ENCODE results near the gene ALDH3B2. TPM values are rescaled to one million over a fixed set of nuclear protein-coding genes. Genes with fewer than 3 reads are reported as not detected.

ALDH3B2 gene
- total RNA-seq, 1 experiment from 2014 or later: not detected

DNA sequence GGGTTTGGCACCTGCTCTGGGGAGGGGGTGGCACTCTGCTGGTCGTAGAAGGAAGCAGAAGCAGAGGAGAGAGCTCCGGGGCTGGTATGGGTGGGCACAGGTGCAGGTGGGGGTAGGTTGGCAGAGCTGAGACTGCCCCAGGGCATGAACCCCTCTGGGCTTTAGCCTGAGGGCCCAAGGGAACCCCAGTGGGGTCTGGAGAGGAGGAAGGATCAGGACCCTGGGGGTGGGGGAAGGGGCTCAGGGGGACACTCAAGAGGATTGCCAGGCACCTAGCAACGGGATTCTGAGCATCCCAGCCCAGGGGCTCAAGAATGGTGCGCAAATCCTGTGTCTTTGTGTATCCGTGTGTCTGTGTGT lies 6.3 kb downstream of the ALDH3B2 start:
- POLR2A ChIA-PET: no interaction called here
- no peak for DNase-seq (ENCODE audit: low read depth, low spot score)
- TF ChIP-seq FOSL1 (IDR thresholded peaks at IDR 0.05; ENCODE audit: low read depth): no peak
- no peak for TF ChIP-seq ELF1 (IDR thresholded peaks at IDR 0.05; ENCODE audit: borderline replicate concordance, low read depth)
- TF ChIP-seq ZFX (IDR thresholded peaks at IDR 0.05): no peak
- TF ChIP-seq SIN3A (IDR thresholded peaks at IDR 0.05; ENCODE audit: low read depth): no peak
- TF ChIP-seq, protein P1, sequence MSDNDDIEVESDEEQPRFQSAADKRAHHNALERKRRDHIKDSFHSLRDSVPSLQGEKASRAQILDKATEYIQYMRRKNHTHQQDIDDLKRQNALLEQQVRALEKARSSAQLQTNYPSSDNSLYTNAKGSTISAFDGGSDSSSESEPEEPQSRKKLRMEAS (IDR thresholded peaks at IDR 0.05): no peak
- no peak for TF ChIP-seq ZNF274 (IDR thresholded peaks at IDR 0.05; ENCODE audit: low read depth, low read length)
- no peak for TF ChIP-seq SP1 (IDR thresholded peaks at IDR 0.05; ENCODE audit: low read depth)
- no peak for TF ChIP-seq POLR2AphosphoS5 (IDR thresholded peaks at IDR 0.05; ENCODE audit: low read depth, low read length)
- no peak for TF ChIP-seq EZH2 (IDR thresholded peaks at IDR 0.05)
- no peak for TF ChIP-seq YY1 (IDR thresholded peaks at IDR 0.05; ENCODE audit: extremely low read depth, insufficient replicate concordance, low read depth, low read length)
- no peak for TF ChIP-seq EGR1 (IDR thresholded peaks at IDR 0.05; ENCODE audit: low read depth)
- no peak for TF ChIP-seq RAD21 (IDR thresholded peaks at IDR 0.05; ENCODE audit: low read depth)
- TF ChIP-seq CBX3 (IDR thresholded peaks at IDR 0.05; ENCODE audit: low read depth): no peak
- TF ChIP-seq POLR2A (IDR thresholded peaks at IDR 0.05; ENCODE audit: borderline replicate concordance, extremely low read depth, insufficient read depth, insufficient read length): no peak
- H3K9ac ChIP-seq (ENCODE audit: low read length): no peak overlapping the region
- no peaks in the 10 kb centered on the region for H3K79me2 ChIP-seq (ENCODE audit: insufficient read depth, low read length)
- no peak for ATAC-seq
- no peak overlapping the region for H3K4me2 ChIP-seq (ENCODE audit: low read length)
- no peaks in the 10 kb centered on the region for H3K9me2 ChIP-seq (ENCODE audit: insufficient read depth)
- H3K27ac ChIP-seq (ENCODE audit: low read depth, low read length): no peak overlapping the region
- no peaks in the 10 kb centered on the region for H3K36me3 ChIP-seq (ENCODE audit: control insufficient read depth in 1 of 2, insufficient read depth in 2 of 2, low read length in 2 of 2)
- no peak overlapping the region for H2AFZ ChIP-seq (ENCODE audit: low read depth, low read length, poor library complexity, severe bottlenecking)
- no peaks in the 10 kb centered on the region; a peak in 1 of 4 replicates for H3K4me1 ChIP-seq (ENCODE audit: control insufficient read depth in 1 of 2, insufficient read depth in 2 of 2, low read length in 2 of 2)
- no peaks in the 10 kb centered on the region for H4K20me1 ChIP-seq (ENCODE audit: insufficient read depth)
- intact Hi-C loops (cut with micrococcal nuclease): no loop called here
- no TSS peak for BruUV-seq (replicated peaks)
- CTCF ChIA-PET: interaction anchor here (1.2 kb wide), 1 partner anchor 9 kb away, joined by 4 read pairs; no protein-coding TSS in a partner anchor
- no peaks in the 10 kb centered on the region for H3K9me3 ChIP-seq (ENCODE audit: control insufficient read depth in 1 of 2, insufficient read depth in 1 of 2, low read depth in 1 of 2, low read length in 2 of 2)
- H3K27me3 ChIP-seq (ENCODE audit: insufficient read depth, low read length): no peaks in the 10 kb centered on the region
- RAD21 ChIA-PET (ENCODE audit: low non-redundant PET in 1 of 2, low total read pairs in 2 of 2, uncharacterized antibody in 2 of 2, unreplicated experiment in 2 of 2): no interaction called here
- H3K4me3 ChIP-seq (replicated peaks in 1 of 2; ENCODE audit: low read depth in 1 of 2, low read length in 2 of 2): no peak overlapping the region

Measured in HCT116 (cell line).